ENCODE data around the gene LRRFIP2.

DNA sequence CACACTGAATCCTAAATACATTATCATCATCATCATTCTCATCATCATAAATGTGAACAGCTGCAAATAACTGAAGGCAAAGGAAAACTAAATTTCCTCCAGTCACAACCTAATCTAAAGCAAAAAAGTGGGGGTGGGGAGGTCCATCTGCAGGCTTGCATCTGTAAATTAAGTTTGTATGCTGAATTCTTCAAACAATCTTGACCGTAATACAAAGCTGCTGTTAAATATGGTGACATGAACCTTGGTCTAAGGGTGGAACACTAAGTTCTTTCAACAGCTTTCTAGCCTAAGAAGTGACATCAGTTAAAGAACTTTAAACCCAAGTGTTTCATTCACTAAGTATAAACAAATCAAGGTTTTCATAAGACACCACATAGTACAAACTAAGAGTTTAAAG, 4.3 kb downstream of the LRRFIP2 start:
- TF ChIP-seq POLR2A (IDR thresholded peaks at IDR 0.05) = no peak
- TF ChIP-seq, protein P1, sequence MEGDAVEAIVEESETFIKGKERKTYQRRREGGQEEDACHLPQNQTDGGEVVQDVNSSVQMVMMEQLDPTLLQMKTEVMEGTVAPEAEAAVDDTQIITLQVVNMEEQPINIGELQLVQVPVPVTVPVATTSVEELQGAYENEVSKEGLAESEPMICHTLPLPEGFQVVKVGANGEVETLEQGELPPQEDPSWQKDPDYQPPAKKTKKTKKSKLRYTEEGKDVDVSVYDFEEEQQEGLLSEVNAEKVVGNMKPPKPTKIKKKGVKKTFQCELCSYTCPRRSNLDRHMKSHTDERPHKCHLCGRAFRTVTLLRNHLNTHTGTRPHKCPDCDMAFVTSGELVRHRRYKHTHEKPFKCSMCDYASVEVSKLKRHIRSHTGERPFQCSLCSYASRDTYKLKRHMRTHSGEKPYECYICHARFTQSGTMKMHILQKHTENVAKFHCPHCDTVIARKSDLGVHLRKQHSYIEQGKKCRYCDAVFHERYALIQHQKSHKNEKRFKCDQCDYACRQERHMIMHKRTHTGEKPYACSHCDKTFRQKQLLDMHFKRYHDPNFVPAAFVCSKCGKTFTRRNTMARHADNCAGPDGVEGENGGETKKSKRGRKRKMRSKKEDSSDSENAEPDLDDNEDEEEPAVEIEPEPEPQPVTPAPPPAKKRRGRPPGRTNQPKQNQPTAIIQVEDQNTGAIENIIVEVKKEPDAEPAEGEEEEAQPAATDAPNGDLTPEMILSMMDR (IDR thresholded peaks at IDR 0.05) = no peak
